GM13977 (cell line): ENCODE data around the gene VWA2.

Experiments
- DNase-seq: peaks from one replicate; pipeline ENCODE4 v3.0.0; 2012; ENCODE audit warnings: low spot score
- CTCF ChIP-seq: IDR thresholded peaks from 2 replicates; pipeline ENCODE4 v1.5.1; 2012; ENCODE audit warnings: mild to moderate bottlenecking, control low read depth; ENCODE audit not compliant: insufficient read depth; ENCODE audit errors: extremely low read depth, missing control alignments
- in situ Hi-C: fragments of 300-500 bp; cut with MboI; formaldehyde crosslinking; loops from one replicate; pipeline ENCODE4 v1.12.0; 2022; ENCODE audit warnings: low sequenced_read_pairs, low pct_unique_long_range_greater_than_20kb, mixed read lengths, inconsistent platforms; ENCODE audit not compliant: unreplicated experiment

The VWA2 gene

GRCh38 chr10:114252883-114253282 lies 13.8 kb downstream of the VWA2 start:
- DNase-seq, result no peak
- in situ Hi-C loops, result no loop called here

GRCh38 chr10:114255227-114255626 lies 16.2 kb downstream of the VWA2 start:
- in situ Hi-C loops, result no loop called here
- no peak for TF ChIP-seq CTCF
- DNase-seq, result no peak

More at GRCh38 chr10:114252883-114253282, 13.8 kb downstream of the VWA2 start:
- TF ChIP-seq CTCF, result no peak

GRCh38 chr10:114256008-114256765 lies 17.1 kb downstream of the VWA2 start:
- in situ Hi-C loops, result no loop called here
- DNase-seq, result no peak
- no peak for TF ChIP-seq CTCF

- in situ Hi-C loops, result no loop called here
- no peak for TF ChIP-seq CTCF
- DNase-seq, result no peak
Measured at GRCh38 chr10:114256822-114257221, 17.8 kb downstream of the VWA2 start.

GRCh38 chr10:114257498-114257897 lies 18.4 kb downstream of the VWA2 start:
- in situ Hi-C loops, result no loop called here
- DNase-seq, result no peak
- no peak for TF ChIP-seq CTCF

- DNase-seq, result no peak
- in situ Hi-C loops, result no loop called here
- no peak for TF ChIP-seq CTCF
Measured at GRCh38 chr10:114258274-114258840, 19.3 kb downstream of the VWA2 start.
